AG08396 (cell line): ENCODE results near the gene BCAT1.
"Not testable (repeated sequence)": the region's sequence is repeated elsewhere in the genome, so short reads cannot be mapped to it uniquely, and the experiment has no call there.

Experiments
- DNase-seq: peaks from one replicate; pipeline ENCODE4 v3.0.0; 2012; ENCODE audit warnings: low spot score, mixed read lengths

BCAT1 gene

GRCh38 chr12:24899503-24900075 is 49.3 kb downstream of the BCAT1 start:
- no peak for DNase-seq

DNA sequence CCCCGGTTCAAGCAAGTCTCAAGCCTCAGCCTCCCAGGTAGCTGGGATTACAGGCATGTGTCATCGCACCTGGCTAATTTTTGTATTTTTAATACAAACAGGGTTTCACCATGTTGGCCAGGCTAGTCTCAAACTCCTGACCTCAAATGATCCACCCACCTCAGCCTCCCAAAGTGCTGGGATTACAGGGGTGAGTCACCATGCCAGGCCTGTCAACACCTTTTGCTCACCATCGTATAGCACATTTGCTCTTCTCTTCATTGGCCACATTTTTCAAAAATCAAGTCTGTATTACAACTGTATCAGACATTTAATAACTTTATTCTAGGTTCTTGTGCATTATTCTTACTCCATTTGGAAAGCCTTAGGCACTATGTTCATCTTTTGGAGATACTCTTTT is 50.3 kb downstream of the BCAT1 start:
- DNase-seq = no peak

DNA sequence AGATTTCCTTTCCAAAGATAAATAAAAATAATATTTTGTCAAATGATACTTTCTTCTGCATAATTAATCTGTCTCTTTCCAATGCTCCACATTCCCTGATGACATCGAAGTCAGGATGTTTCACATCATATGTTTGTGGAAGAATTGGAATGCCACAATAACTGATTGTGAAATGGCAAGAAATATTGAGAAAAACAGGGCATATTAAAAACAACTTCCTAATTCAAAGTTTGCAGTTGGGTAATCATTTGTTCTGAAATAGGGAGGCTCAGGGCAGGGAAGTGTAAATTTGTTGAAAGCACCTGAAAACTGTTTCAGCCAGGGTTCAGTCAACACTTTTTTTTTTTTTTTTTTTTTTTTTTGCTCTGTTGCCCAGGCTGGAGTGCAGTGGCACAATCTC is 50.7 kb downstream of the BCAT1 start:
- DNase-seq = no peak

- no peak for DNase-seq
Measured at GRCh38 chr12:24896171-24896570, 52.7 kb downstream of the BCAT1 start.

- peak; percentile 23 for DNase-seq
Measured at GRCh38 chr12:24895612-24896011, 53.3 kb downstream of the BCAT1 start.

GRCh38 chr12:24894879-24895278 is 54.0 kb downstream of the BCAT1 start:
- DNase-seq = no peak

DNA sequence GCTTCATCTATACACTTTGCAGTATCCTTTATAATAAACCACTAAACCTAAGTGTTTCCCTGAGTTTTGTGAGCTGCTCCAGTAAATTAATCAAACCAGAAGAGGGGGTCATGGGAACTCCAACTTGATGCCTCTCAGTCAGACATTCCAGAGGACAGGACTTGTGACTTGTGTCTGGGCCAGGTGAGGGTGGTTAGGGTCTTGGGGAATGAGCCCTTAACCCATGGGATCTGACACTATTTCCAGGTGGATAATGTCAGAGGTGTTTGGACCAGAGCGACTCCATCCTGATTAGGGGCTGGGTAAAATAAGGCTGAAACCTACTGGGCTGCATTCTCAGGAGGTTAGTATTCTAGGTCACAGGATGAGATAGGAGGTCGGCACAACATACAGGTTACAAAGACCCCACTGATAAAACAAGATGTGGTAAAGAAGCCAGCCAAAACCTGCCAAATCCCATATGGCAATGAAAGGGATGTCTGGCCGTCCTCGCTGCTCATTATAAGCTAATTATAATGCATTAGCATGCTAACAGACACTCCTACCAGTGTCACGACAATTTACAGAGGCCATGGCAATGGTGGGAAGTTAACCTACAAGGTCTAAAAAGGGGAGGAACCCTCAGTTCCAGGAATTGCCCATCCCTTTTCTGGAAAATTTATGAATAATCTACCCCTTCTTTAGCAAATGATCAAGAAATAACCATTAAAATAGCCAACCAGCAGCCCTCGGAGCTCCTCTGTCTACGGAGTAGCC is 58.7 kb downstream of the BCAT1 start:
- no peak for DNase-seq

GRCh38 chr12:24889411-24889810 is 59.5 kb downstream of the BCAT1 start:
- DNase-seq = no peak

DNA sequence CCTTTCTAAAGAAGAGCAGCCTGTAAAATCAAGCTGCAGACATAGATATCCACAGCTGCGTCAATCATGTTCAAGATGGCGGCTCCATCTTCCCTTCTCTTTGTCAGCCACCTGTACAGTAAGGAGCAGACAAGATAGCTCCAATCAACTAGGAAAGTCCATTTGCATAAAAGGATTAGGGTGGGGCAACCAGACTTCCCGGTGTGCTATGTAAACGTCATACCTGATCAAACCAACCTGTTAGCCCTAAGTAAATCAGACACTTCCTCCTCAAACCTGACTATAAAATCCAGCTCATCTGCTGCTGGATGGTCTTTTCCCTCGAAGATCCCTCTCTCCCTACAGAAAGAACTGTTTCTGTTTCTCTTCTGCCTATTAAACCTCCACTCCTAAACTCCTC is 60.1 kb downstream of the BCAT1 start:
- no peak for DNase-seq

DNA sequence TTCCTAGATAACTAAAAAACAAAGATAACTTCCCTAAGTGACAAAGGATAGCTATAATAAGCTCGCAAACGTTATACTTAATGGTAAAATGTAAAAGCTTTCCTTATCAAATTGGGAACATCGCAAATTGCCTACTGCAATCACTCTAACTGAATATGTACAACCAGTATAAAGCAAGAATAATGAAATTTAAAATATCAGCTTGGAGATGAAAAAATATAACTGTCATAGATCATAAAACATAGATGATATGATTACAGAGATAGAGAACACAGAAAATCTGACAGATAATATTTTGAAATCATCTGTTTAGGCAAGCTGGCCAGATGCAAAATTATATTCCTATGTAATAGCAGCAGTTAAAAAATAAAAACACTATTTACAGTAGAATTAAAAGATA is 64.0 kb downstream of the BCAT1 start:
- DNase-seq = no peak

- no peak for DNase-seq
Measured at GRCh38 chr12:24881724-24882371, 67.1 kb downstream of the BCAT1 start.

GRCh38 chr12:24881227-24881626 is 67.7 kb downstream of the BCAT1 start:
- DNase-seq = no peak

DNA sequence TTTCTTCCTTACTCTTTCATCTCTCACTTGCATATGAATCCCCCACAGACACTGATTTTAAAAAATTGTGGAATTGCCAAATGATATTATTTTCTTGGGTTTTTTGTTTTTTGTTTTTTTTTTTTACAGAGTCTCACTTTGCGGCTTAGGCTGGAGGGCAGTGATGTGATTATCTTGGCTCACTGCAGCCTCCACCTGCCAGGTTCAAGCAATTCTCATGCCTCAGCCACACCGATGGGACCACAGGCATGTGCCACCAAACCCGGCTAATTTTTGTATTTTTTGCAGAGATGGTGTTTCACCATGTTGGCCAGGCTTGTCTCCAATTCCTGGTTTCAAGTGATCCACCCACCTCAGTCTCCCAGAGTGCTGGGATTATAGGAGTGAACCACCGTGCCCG is 68.2 kb downstream of the BCAT1 start:
- DNase-seq = no peak

- DNase-seq = no peak
Measured at GRCh38 chr12:24879644-24880043, 69.3 kb downstream of the BCAT1 start.

DNA sequence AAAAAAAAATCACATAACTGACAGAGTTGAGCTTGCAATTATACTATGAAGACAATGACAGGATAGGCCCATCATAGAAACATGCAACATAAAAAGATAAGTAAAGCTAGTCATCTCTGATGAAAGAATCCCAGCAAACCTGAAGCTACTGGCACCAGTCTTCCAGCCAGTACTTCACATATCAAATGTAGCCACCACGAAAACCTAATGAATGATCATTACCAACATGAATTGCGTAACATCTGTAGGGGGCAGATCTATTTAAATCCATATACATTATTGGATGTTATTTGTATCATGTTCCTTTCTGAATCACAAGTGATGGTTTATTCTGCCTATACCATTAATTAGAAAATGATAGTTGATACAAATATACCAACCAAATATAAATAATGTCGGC is 73.9 kb downstream of the BCAT1 start:
- DNase-seq = no peak

DNA sequence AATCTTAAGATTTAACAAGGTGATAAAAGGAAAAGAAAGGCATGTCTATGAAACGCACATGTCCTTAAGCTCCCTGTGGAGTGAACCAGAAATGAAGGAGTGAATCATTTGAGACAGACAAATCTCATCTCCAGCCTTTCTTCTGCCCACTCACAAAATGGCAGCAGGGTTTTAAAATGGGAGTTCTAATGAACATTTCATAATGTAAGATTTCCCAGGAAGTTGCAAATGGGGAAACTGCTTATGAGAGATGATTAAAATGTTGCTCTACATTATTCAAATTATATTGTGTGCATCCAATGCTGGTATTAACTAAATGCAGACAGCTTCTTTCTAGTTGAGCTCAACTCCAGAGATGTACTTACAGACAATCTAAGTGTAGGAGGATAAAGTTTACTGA is 76.7 kb downstream of the BCAT1 start:
- DNase-seq = no peak

DNA sequence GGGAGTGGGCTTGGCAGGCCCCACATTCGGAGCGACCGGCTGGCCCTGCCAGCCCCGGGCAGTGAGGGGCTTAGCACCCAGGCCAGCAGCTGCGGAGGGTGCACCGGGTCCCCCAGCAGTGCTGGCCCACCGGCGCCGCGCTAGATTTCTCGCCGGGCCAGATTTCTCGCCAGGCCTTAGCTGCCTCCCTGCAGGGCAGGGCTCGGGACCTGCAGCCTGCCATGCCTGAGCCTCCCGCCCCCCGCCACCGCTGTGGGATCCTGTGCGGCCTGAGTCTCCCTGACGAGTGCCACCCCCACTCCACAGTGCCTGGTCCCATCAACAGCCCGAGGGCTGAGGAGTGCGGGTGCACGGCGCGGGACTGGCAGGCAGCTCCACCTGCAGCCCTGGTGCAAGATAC is 82.8 kb downstream of the BCAT1 start:
- DNase-seq = not testable (repeated sequence)

- peak; percentile 62 for DNase-seq
Measured at GRCh38 chr12:24864796-24865125, 84.1 kb downstream of the BCAT1 start.

GRCh38 chr12:24861766-24862540 is 86.9 kb downstream of the BCAT1 start:
- no peak for DNase-seq

DNA sequence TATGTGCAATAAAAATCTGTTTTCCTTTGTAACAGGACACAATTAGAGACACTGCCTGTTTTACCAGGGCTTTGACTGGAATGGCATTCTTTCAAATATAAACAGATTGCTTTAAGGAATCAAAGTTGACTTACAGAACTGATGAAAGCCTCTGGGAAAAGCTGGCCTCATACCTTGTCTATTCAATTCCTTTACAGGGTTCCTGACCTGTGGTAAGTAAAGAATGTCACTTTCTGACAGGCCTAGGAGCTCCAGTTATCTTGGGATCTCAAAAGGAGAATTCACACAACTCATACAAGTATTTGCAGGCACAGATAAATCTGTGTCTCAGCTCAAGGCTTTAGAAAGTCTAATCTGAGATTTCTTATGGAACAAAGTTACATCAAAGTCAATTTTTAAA is 88.4 kb downstream of the BCAT1 start:
- no peak for DNase-seq

GRCh38 chr12:24856541-24856940 is 92.4 kb downstream of the BCAT1 start:
- no peak for DNase-seq

- DNase-seq = no peak
Measured at GRCh38 chr12:24854908-24855307, 94.0 kb downstream of the BCAT1 start.

- DNase-seq = no peak
Measured at GRCh38 chr12:24854017-24854416, 94.9 kb downstream of the BCAT1 start.
